ENCODE results near the gene RGPD8. TPM values are rescaled to one million over a fixed set of nuclear protein-coding genes. Genes with fewer than 3 reads are reported as not detected.

Gene RGPD8
- total and polyA plus RNA-seq, 4 donors: 1.5 to 20.6 (median 4.5) TPM

GRCh38 chr2:112332123-112332696, 101.2 kb downstream of the RGPD8 start:
- 68% methylated on average over 5 of the region's 5 CpGs for WGBS
- Histone ChIP-seq H3K4me1 (ENCODE audit: control insufficient read depth in 4 of 4, insufficient read depth in 4 of 4, low read length in 3 of 4) (peaks cover 0 to 2% (median 0%) of the 10 kb centered on the region in 4 donors), H3K4me3 (ENCODE audit: low read depth in 1 of 3, low read length in 3 of 3) (no peak overlapping the region), H3K27ac (ENCODE audit: low read depth in 1 of 2, low read length in 2 of 2) (no peak overlapping the region), H3K9ac (ENCODE audit: low read depth in 1 of 2, low read length in 2 of 2) (no peak overlapping the region), H3K9me3 (ENCODE audit: control insufficient read depth in 4 of 4, low read length in 3 of 4) (no peaks in the 10 kb centered on the region), H3K36me3 (ENCODE audit: control insufficient read depth in 4 of 4, insufficient read depth in 3 of 4, low read depth in 1 of 4, low read length in 3 of 4) (no peaks in the 10 kb centered on the region), H3K27me3 (ENCODE audit: control insufficient read depth in 4 of 4, insufficient read depth in 4 of 4, low read length in 3 of 4) (no peaks in the 10 kb centered on the region)
- DNase-seq (ENCODE audit: low spot score): no peak
- TF ChIP-seq FOXA2 (IDR thresholded peaks at IDR 0.05) (no peak), HNF4A (conservative IDR thresholded peaks at IDR 0.05) (no peak), YY1 (IDR thresholded peaks at IDR 0.05) (peak; percentile 21)

- no peak overlapping the region for H3K9ac ChIP-seq (ENCODE audit: low read depth in 1 of 2, low read length in 2 of 2)
- peaks cover 2 to 6% (median 4%) of the 10 kb centered on the region in 4 donors for H3K36me3 ChIP-seq (ENCODE audit: control insufficient read depth in 4 of 4, insufficient read depth in 3 of 4, low read depth in 1 of 4, low read length in 3 of 4)
- no peak for DNase-seq (ENCODE audit: low spot score)
- WGBS: over 99% methylated on average over 3 of the region's 3 CpGs
- no peak overlapping the region for H3K4me3 ChIP-seq (ENCODE audit: low read depth in 1 of 3, low read length in 3 of 3)
- H3K4me1 ChIP-seq (ENCODE audit: control insufficient read depth in 4 of 4, insufficient read depth in 4 of 4, low read length in 3 of 4): peaks cover 4 to 8% (median 6%) of the 10 kb centered on the region in 4 donors
- no peaks in the 10 kb centered on the region for H3K27me3 ChIP-seq (ENCODE audit: control insufficient read depth in 4 of 4, insufficient read depth in 4 of 4, low read length in 3 of 4)
- no peak overlapping the region for H3K27ac ChIP-seq (ENCODE audit: low read depth in 1 of 2, low read length in 2 of 2)
- H3K9me3 ChIP-seq (ENCODE audit: control insufficient read depth in 4 of 4, low read length in 3 of 4): no peaks in the 10 kb centered on the region
- no peak for TF ChIP-seq JUND (IDR thresholded peaks at IDR 0.05)
- no peak for TF ChIP-seq RAD21 (IDR thresholded peaks at IDR 0.05)
- TF ChIP-seq FOXA2 (IDR thresholded peaks at IDR 0.05): no peak
Observed at GRCh38 chr2:112322919-112323318, 110.5 kb downstream of the RGPD8 start.

GRCh38 chr2:112321375-112322320, 111.8 kb downstream of the RGPD8 start:
- Histone ChIP-seq H3K36me3 (ENCODE audit: control insufficient read depth in 4 of 4, insufficient read depth in 3 of 4, low read depth in 1 of 4, low read length in 3 of 4) (peaks cover 2 to 6% (median 4%) of the 10 kb centered on the region in 4 donors), H3K27ac (ENCODE audit: low read depth in 1 of 2, low read length in 2 of 2) (no peak overlapping the region), H3K4me1 (ENCODE audit: control insufficient read depth in 4 of 4, insufficient read depth in 4 of 4, low read length in 3 of 4) (peaks cover 4 to 14% (median 10%) of the 10 kb centered on the region in 4 donors), H3K27me3 (ENCODE audit: control insufficient read depth in 4 of 4, insufficient read depth in 4 of 4, low read length in 3 of 4) (no peaks in the 10 kb centered on the region), H3K9ac (ENCODE audit: low read depth in 1 of 2, low read length in 2 of 2) (no peak overlapping the region), H3K9me3 (ENCODE audit: control insufficient read depth in 4 of 4, low read length in 3 of 4) (no peaks in the 10 kb centered on the region), H3K4me3 (ENCODE audit: low read depth in 1 of 3, low read length in 3 of 3) (no peak overlapping the region)
- TF ChIP-seq ATF3 (IDR thresholded peaks at IDR 0.05) (no peak), EGR1 (IDR thresholded peaks at IDR 0.05; ENCODE audit: low read depth in 2 of 2) (no peak), RAD21 (IDR thresholded peaks at IDR 0.05) (no peak), TAF1 (conservative IDR thresholded peaks at IDR 0.05) (no peak), CTCF (IDR thresholded peaks at IDR 0.05; ENCODE audit: low read depth, low read length, missing input control) (no peak), HNF4G (IDR thresholded peaks at IDR 0.05) (no peak), MAX (IDR thresholded peaks at IDR 0.05) (no peak), NR2F2 (IDR thresholded peaks at IDR 0.05) (no peak), HNF4A (conservative IDR thresholded peaks at IDR 0.05) (no peak), REST (IDR thresholded peaks at IDR 0.05) (no peak), JUND (IDR thresholded peaks at IDR 0.05) (no peak), SP1 (IDR thresholded peaks at IDR 0.05) (no peak), FOXA1 (IDR thresholded peaks at IDR 0.05) (no peak), FOXA2 (IDR thresholded peaks at IDR 0.05) (no peak)
- 94% methylated on average over 3 of the region's 3 CpGs for WGBS
- DNase-seq (ENCODE audit: low spot score): no peak

Measured in liver (tissue), 9 donors.